ENCODE measurements around the gene KIF13A.
"Not testable (repeated sequence)": the region's sequence is repeated elsewhere in the genome, so short reads cannot be mapped to it uniquely, and the experiment has no call there.

DNA sequence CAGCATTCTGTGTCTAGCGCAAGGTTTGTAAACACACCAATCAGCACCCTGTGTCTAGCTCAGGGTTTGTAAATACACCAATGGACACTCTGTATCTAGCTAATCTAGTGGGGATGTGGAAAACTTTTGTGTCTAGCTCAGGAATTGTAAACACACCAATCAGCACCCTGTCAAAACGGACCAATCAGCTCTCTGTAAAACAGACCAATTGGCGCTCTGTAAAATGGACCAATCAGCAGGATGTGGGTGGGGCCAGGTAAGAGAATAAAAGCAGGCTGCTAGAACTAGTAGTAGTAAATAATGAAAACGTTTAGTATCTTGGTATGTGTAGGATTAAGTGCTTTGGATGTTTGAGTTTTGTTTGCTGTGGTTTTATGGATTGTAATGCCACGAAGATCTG is 33.1 kb upstream of the KIF13A start:
- TF ChIP-seq, protein P1, sequence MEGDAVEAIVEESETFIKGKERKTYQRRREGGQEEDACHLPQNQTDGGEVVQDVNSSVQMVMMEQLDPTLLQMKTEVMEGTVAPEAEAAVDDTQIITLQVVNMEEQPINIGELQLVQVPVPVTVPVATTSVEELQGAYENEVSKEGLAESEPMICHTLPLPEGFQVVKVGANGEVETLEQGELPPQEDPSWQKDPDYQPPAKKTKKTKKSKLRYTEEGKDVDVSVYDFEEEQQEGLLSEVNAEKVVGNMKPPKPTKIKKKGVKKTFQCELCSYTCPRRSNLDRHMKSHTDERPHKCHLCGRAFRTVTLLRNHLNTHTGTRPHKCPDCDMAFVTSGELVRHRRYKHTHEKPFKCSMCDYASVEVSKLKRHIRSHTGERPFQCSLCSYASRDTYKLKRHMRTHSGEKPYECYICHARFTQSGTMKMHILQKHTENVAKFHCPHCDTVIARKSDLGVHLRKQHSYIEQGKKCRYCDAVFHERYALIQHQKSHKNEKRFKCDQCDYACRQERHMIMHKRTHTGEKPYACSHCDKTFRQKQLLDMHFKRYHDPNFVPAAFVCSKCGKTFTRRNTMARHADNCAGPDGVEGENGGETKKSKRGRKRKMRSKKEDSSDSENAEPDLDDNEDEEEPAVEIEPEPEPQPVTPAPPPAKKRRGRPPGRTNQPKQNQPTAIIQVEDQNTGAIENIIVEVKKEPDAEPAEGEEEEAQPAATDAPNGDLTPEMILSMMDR (conservative IDR thresholded peaks at IDR 0.05; ENCODE audit: low read depth, low read length) = not testable (repeated sequence)
- TF ChIP-seq EZH2 (IDR thresholded peaks at IDR 0.05; ENCODE audit: borderline replicate concordance, low read depth, low read length, poor library complexity, severe bottlenecking) = not testable (repeated sequence)

All from A673 (cell line).